ENCODE measurements around the gene PKD2L1. TPM values are rescaled to one million over a fixed set of nuclear protein-coding genes. Genes with fewer than 3 reads are reported as not detected.

Gene PKD2L1
- total RNA-seq, 4 donors from 2014 or later: 0.42 TPM; not detected in 3

DNA sequence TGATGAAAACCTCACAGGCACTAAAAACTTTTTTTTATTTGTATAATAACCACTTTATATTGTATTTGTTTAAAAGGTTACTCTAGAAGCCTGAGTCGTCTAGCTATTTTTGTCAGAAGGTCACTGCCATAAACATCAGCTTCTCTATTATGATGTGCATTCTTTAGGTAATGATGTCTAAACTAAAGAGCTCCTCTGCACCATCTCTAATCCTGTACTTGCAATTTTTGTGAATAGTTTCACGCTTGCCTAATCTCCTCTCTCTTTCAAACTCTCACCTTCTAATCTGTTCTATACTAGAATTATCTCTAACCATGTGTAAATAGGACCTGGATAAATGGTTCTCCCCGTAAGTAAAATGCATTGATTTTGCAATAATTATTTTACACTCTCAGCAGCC lies 90.2 kb downstream of the PKD2L1 start:
- no peaks in the 10 kb centered on the region for H3K27me3 ChIP-seq
- H3K27ac ChIP-seq: no peak overlapping the region
- DNase-seq (ENCODE audit: low spot score in 2 of 2): no peak
- no peaks in the 10 kb centered on the region for H3K4me1 ChIP-seq
- 89 to 90% methylated on average over 3 of the region's 3 CpGs for WGBS, 2 donors
- no peak overlapping the region for H3K4me3 ChIP-seq
- TF ChIP-seq CTCF (IDR thresholded peaks at IDR 0.05): no peak
- no peak for TF ChIP-seq POLR2A (IDR thresholded peaks at IDR 0.05)
- no peak for TF ChIP-seq EP300 (IDR thresholded peaks at IDR 0.05)
- peaks cover 3 to 99% (median 22%) of the 10 kb centered on the region in 3 donors for H3K36me3 ChIP-seq
- no peaks in the 10 kb centered on the region for H3K9me3 ChIP-seq

GRCh38 chr10:100238429-100238828 lies 91.6 kb downstream of the PKD2L1 start:
- Histone ChIP-seq H3K4me3 (no peak overlapping the region), H3K9me3 (no peaks in the 10 kb centered on the region), H3K36me3 (peaks cover 0 to 99% (median 28%) of the 10 kb centered on the region in 3 donors), H3K4me1 (no peaks in the 10 kb centered on the region), H3K27ac (no peak overlapping the region), H3K27me3 (no peaks in the 10 kb centered on the region)
- 95 to 97% methylated on average over 7 of the region's 7 CpGs for WGBS, 2 donors
- no peak for DNase-seq (ENCODE audit: low spot score in 2 of 2)
- TF ChIP-seq POLR2A (IDR thresholded peaks at IDR 0.05): no peak
- no peak for TF ChIP-seq EP300 (IDR thresholded peaks at IDR 0.05)
- no peak for TF ChIP-seq CTCF (IDR thresholded peaks at IDR 0.05)

Small RNA genes within 50 kb of the gene (small RNA-seq; reads per million reads assigned to genes)
- gene RNU6-422P: not detected

Other genes with a start within 250 kb of the PKD2L1 start
- not detected for gene CPN1, start 248.4 kb downstream of the PKD2L1 start, total RNA-seq
- 10 to 100 TPM; 15.5 to 27.9 (median 25.0) TPM for gene ERLIN1, start 144.2 kb downstream of the PKD2L1 start, total RNA-seq
- gene CHUK, start 100.6 kb downstream of the PKD2L1 start, total RNA-seq: 10 to 100 TPM; 15.5 to 23.4 (median 19.4) TPM
- gene CWF19L1, start 62.6 kb downstream of the PKD2L1 start, total RNA-seq: 10 to 100 TPM; 21.9 to 35.9 (median 26.1) TPM
- 10 to 100 TPM; 15.3 to 39.0 (median 26.6) TPM for gene BLOC1S2, start 43.5 kb downstream of the PKD2L1 start, total RNA-seq
- 100 to 1,000 TPM; 118 to 500 (median 249) TPM for gene SCD, start 17.0 kb upstream of the PKD2L1 start, total RNA-seq
- gene WNT8B, start 132.8 kb upstream of the PKD2L1 start, total RNA-seq: not detected
- 10 to 100 TPM; 12.7 to 24.9 (median 17.5) TPM for gene SEC31B, start 189.6 kb upstream of the PKD2L1 start, total RNA-seq
- 100 to 1,000 TPM; 106 to 161 (median 132) TPM for gene NDUFB8, start 199.6 kb upstream of the PKD2L1 start, total RNA-seq
- 10 to 100 TPM; 11.8 to 24.0 (median 13.6) TPM for gene HIF1AN, start 205.7 kb upstream of the PKD2L1 start, total RNA-seq